Smooth muscle cell of the brain vasculature (primary cell): ENCODE results near the gene GALNT18.

Experiments used
- DNase-seq: peaks from one replicate; pipeline ENCODE4 v3.0.0-alpha.2; 2012; ENCODE audit warnings: low read depth, low spot score

Gene GALNT18

DNA sequence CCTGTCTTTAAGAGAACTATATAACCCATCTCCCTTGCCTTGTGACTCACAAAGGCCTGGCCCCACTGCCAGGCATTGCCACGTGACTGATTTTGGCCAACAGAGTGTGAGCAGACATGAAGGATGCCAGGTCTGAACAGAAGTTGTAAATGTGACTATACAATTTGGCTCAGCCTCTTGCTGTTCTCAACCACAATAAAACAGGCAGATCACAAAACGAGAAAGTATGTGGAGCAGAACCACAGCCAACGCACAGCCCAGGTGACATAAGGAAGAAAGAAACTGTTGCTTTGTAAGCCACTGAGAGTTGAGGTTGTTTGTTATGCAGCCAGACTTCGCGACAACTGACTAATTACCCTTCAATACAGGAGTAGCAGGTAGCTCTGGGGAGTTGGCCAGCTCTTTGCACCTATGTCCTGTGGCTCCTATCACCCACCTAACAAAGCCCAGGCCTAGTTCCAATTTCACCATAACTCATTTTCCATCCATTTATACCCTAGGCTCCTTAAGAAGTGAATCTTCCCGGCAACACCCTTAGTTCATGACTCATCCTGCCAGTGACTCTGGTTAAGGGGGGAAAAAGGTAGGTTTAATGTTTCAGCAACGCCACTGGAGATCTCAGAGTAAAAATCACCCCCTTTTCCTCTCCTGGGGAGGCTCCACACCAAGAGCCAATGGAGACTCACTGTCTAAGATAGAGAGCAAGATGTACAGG, 53.7 kb downstream of the GALNT18 start:
- no peak for DNase-seq

- no peak for DNase-seq
These were observed 56.2 kb downstream of the GALNT18 start for GRCh38 chr11:11565636-11566035.

DNA sequence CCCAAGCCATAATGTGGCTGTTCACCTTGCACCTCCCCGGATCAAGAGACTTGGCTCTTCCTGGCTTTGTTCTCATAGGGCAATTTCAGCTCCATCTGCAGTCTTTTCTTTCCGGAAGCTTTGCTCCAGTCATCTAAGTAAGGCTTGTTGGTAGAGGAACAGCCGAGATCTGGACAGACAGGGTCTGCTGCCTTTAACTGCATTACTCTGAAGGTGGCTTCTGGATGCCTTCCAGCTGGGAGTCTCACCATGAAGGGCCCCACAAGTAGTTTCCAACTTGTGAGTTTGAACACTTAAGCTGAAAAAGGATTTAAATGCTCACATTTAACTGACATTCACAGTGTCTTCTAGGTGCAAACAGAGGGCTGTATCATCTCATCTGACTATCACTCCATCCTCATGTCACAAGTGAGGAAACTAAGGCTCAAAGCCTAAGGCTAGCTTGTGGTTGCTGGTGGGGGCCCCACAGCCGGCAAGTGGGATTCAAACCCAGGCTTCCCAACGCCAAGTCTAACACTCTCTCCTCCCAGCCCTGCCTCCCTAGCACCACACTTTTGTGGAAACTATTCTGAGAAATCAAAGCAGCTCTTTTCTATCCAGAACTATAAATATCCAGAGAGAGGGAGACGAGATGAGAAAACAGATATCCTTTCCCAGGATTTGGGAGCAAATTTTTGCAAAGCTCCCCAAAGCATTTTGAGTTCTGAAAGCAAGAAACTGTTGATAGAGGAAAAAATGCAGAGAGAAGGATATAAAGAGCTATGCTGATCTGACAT, 58.4 kb downstream of the GALNT18 start:
- no peak for DNase-seq

GRCh38 chr11:11561991-11562390, 59.8 kb downstream of the GALNT18 start:
- DNase-seq: no peak

DNA sequence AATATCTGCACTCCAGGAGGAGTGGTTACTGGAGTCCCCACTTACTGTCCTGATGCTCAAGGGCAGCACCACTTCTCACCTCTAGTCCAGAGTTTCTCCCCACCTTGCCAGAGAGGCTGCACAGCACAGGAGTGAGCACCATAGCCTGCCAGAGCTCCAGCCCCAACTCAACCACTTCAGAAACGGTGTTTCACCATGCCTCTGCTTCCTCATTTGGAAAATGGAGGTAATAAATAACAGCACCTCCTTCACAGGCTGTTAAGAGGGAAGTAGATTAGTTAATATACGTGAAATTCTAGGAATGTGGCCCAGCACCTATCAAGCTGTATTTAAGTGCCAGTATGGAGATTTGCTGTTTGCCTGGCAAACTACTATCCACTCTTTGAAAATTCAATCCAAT, 63.0 kb downstream of the GALNT18 start:
- no peak for DNase-seq

DNA sequence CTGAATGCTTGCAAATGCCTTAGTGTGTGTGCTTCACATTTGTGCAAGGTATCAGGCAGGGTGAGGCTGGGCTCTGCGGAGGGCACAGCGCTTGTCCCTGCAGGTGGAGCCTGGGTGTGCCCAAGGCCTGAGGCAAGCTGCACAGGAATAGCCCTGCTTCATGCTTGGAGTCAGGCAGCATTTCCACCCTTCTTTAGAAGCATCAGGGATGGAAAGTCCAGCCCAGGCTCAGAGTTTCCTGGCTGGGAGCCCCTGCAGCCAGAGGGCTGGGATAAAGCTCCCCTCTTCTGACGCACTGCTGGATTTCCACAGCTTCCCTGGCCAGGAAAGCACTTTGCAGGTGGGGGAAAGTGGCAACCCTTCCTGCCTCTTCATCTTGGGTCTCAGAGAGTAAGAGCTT, 63.4 kb downstream of the GALNT18 start:
- no peak for DNase-seq

DNA sequence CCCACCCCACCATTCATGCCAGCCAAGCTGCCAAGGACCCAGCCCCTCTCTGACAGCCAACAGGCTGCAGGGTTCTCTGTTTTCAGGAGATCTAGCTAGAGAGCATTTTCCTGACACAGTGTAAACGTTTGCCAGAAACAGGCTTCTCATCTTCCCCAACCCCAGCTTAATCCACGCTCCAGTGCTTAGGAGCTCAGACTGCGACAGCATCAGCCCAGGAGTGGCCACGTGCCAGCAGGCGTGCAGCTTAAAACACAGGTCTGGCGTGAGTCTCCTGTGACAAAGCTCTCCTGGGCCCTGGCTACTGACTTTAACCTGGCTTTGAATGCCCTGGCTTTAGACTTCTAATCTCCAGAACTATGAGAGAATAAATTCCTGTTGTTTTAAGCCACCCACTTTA, 66.6 kb downstream of the GALNT18 start:
- DNase-seq: no peak

GRCh38 chr11:11553573-11553972, 68.2 kb downstream of the GALNT18 start:
- DNase-seq: no peak

DNA sequence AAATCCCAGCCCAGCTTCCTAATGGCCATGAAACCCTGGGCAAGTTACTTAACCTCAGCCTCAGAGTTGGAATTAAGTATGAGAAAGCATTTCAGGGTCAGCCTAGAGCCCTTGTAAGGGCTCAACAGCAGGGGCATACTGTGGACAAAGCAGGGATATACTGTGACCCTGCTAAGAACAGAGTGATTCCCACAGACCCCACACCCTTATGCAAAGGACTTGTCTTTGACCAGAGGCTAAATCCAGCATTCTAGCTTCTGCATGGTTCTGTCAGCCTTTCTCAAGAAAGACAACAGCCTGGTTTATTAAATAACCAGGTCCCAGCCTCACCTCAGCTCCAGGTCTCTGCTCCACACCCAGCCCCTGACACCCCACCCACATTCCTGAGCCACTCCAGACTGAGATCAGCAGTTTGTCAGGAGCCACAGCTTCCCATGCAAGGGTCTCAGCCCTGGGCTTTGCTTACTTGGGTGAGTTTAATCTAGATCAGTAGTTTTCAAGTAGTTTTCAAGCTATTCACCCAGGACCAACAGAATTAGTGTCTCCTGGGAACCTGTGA, 69.2 kb downstream of the GALNT18 start:
- DNase-seq: no peak

DNA sequence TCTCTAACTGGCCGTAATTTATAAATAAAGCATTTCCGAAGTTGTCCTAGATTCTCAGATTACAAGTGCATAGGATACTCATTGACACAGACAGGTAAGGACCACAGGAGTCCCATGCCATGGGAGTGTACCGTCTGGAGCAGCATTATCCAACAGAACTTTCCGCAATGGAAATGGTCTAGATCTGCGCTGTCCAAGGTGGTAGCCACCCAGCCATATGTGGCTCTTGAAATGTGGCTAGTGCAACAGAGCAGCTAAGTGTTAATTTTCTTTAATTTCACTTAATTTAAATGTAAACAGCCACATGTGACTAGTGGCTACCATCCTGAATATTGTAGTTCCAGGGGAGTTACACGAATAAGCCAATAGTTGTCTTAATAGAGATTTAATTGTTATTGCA, 71.3 kb downstream of the GALNT18 start:
- no peak for DNase-seq

DNA sequence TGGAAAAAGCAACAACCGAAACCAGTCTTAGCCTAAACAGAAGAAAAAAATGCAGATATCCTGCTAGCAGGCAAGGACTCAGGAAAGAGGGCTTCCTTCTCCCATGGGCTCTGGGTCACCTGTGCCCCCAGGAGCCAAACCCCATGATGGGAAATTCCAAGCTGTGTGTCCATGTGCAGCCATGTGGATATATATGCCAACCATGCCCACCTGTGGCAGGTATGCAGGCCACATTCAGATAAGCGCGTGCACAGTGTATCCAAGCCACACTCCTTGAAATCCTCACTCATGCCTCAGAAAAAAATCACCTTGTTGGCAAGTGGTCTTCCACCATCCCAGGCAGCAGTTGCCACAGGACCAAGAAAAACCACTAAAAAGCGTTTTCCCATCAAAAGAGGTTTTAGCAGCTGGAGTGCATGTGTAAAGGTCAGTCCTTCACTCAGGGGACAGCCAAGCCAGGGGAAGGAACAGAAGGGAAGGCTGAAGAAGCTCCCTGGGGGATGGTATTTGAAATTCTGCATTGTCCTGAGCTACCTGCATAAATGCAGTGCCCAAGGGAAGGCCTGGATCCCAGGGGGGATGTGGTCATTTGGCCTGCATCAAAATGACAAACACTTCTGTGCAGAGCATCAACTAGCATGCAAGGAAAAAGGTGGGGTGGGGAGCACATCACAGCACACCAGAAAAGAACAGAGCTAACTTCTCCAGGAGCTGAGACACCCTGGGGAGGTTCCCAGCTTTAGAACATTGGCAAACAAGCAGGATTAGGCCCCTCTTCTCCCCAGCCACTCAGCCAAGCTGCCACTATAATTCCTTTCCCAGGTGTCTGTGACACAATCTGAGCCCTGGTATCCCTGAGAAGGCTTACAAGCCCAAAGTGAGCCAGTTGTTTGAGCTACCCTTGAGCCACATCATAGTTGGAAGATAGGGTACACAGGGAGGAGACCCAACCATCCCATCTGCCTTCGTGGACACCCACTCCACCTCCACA, 76.2 kb downstream of the GALNT18 start:
- no peak for DNase-seq

GRCh38 chr11:11543656-11544055, 78.1 kb downstream of the GALNT18 start:
- no peak for DNase-seq

- no peak for DNase-seq
These were observed 81.6 kb downstream of the GALNT18 start for GRCh38 chr11:11540157-11540556.

GRCh38 chr11:11538277-11538960, 83.4 kb downstream of the GALNT18 start:
- no peak for DNase-seq

DNA sequence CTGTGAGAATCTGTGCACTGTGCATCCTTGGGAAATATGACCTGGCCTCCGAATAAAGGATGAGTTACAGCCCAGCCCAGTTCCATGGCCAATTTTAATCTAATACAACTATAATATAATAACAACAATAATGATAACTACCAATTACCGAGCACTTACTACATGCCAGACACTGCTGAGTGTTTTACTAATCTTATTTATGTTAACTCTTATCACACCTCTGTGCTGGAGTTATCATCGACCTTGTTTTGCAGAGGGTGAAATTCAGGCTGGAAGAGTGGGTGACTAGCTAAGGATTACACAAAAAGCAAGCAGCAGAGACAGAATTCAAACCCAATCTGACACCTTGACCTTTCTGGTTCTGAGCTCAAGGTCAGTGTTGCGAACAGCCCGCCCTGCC, 83.9 kb downstream of the GALNT18 start:
- DNase-seq: no peak

- DNase-seq: no peak
These were observed 84.4 kb downstream of the GALNT18 start for GRCh38 chr11:11537372-11537771.

GRCh38 chr11:11536650-11537049, 85.2 kb downstream of the GALNT18 start:
- no peak for DNase-seq

DNA sequence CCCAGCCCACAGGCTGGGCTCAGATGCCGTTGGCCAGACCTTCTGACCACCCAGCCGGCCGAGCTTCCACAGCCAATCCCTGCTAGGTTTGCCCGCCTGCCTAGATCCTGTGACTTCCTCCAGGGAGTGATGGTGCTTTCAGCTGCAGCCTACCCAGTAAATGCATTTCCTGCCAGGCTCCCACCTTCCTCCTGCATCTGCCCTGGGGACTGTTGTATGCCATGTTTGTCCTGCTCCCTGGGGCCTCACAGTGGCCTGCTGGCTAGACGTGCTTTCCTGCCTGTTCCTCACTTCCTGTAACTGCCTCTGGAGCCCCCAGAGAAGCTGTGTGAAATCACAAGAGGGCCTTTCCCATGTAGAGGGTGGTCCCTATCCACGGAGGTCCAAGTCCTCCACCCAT, 86.2 kb downstream of the GALNT18 start:
- no peak for DNase-seq

- no peak for DNase-seq
These were observed 86.8 kb downstream of the GALNT18 start for GRCh38 chr11:11534981-11535380.

DNA sequence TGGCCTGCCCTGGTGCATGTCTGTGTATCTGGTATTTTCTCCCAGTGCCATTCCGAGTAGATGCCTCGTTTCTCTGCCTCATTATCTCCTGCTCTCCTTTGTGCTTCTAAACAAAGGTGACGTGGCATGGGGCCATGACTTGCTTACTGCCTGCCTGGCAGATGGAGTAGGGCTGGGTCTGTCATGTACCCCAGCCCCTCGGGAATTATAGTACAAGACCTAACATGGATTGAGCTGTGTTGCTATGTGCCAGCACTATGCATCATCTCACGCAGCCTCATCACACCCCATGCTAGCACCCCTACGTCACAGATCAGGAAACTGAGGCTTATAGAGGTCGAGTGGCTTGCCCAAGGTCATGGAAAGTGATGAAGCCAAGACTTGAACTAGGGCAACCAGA, 88.1 kb downstream of the GALNT18 start:
- no peak for DNase-seq

- no peak for DNase-seq
These were observed 88.7 kb downstream of the GALNT18 start for GRCh38 chr11:11533057-11533456.
